ENCODE measurements around the gene TMEM217.

GRCh38 chr6:37200085-37200484, 57.9 kb downstream of the TMEM217 start:
- TF ChIP-seq CTCF (IDR thresholded peaks at IDR 0.05; ENCODE audit: low read depth, low read length) (no peak), EZH2phosphoT487 (IDR thresholded peaks at IDR 0.05; ENCODE audit: low read depth) (no peak)

All from OCI-LY3 (cell line).